SK-N-SH (cell line): ENCODE results near the gene HHIPL1.

Source experiments
- CTCF ChIP-seq: fragments of 200-600 bp; sonication (generic); IDR thresholded peaks from 2 replicates; pipeline ENCODE4 v1.6.1; 2017; ENCODE audit warnings: antibody characterized with exemption, mild to moderate bottlenecking, moderate library complexity
- EP300 ChIP-seq, 2 experiments: IDR thresholded peaks; 2 replicates each; pipeline versions ENCODE4 v1.4.0 to v1.6.1; 2012; ENCODE audit warnings: borderline replicate concordance in 1 of 2, low read depth in 1 of 2, low read length in 1 of 2
- JUND ChIP-seq: IDR thresholded peaks from 2 replicates; pipeline ENCODE4 v1.4.0; 2012
- NRF1 ChIP-seq: IDR thresholded peaks from 2 replicates; pipeline ENCODE4 v1.6.1; 2012; ENCODE audit warnings: low read depth, mild to moderate bottlenecking, low read length
- POLR2AphosphoS5 ChIP-seq: IDR thresholded peaks from 2 replicates; pipeline ENCODE4 v1.6.1; 2012; ENCODE audit warnings: low read depth, low read length
- RFX5 ChIP-seq: IDR thresholded peaks from 2 replicates; pipeline ENCODE4 v1.6.1; 2012; ENCODE audit warnings: mild to moderate bottlenecking, improper control_type of control experiment, low read length
- SMC3 ChIP-seq: IDR thresholded peaks from 2 replicates; pipeline ENCODE4 v1.6.1; 2012; ENCODE audit warnings: low read depth, low read length, improper control_type of control experiment
- TAF1 ChIP-seq: IDR thresholded peaks from 2 replicates; pipeline ENCODE4 v1.6.1; 2012; ENCODE audit warnings: low read depth, mild to moderate bottlenecking, low read length, moderate library complexity, borderline replicate concordance
- USF2 ChIP-seq: fragments of 150-350 bp; IDR thresholded peaks from 2 replicates; pipeline ENCODE4 v1.6.1; 2017; ENCODE audit warnings: antibody characterized with exemption, low read length, low read depth, borderline replicate concordance
- YY1 ChIP-seq: IDR thresholded peaks from 2 replicates; pipeline ENCODE4 v1.4.0; 2012; ENCODE audit warnings: low read depth, mild to moderate bottlenecking
- TF ChIP-seq, protein P1 (sequence below): IDR thresholded peaks from 2 replicates; pipeline ENCODE4 v1.6.1; 2012; ENCODE audit warnings: mild to moderate bottlenecking, low read depth, low read length, moderate library complexity
- TF ChIP-seq, protein P2 (sequence below): IDR thresholded peaks from 2 replicates; pipeline ENCODE4; 2012
- TF ChIP-seq, protein P3 (sequence below): IDR thresholded peaks from 2 replicates; pipeline ENCODE4 v1.4.0; 2012; ENCODE audit warnings: low read depth

DNA sequence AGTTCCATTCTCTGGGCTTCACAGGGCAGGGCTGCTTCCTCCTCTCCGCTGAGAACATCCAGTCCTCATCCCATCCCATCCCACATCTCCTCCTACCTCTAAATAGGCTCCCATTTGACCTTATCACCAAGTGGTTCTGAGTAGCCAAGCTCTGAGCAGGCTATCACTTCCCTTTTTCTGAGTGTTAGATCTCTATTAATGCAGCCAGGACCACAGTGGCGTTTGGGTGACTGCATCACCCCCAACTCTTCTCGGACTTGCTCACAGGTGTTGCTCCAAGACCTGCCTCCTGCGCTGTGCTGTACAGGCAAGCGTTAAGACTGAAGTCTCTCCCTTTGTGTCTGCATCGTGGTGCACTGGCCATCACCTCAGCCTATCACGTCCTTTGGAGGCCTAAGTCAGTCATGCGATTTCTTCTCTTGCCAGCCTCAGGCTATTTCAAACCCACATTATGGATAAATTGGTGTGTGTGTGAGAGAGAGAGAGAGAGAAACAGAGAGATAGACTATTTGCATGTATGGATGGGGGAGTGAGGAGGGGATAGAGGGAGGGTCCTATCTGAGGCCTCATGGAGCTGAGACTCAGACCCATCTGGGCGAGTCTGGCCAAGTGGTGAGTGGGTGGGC, 12.4 kb upstream of the HHIPL1 start:
- no peak for TF ChIP-seq NRF1
- no peak for TF ChIP-seq CTCF
- no peak for TF ChIP-seq POLR2AphosphoS5
- TF ChIP-seq TAF1: no peak
- TF ChIP-seq EP300 (IDR thresholded peaks at IDR 0.05; ENCODE audit: borderline replicate concordance in 1 of 2, low read depth in 1 of 2, low read length in 1 of 2): no peak
- no peak for TF ChIP-seq SMC3
- TF ChIP-seq, protein P1, sequence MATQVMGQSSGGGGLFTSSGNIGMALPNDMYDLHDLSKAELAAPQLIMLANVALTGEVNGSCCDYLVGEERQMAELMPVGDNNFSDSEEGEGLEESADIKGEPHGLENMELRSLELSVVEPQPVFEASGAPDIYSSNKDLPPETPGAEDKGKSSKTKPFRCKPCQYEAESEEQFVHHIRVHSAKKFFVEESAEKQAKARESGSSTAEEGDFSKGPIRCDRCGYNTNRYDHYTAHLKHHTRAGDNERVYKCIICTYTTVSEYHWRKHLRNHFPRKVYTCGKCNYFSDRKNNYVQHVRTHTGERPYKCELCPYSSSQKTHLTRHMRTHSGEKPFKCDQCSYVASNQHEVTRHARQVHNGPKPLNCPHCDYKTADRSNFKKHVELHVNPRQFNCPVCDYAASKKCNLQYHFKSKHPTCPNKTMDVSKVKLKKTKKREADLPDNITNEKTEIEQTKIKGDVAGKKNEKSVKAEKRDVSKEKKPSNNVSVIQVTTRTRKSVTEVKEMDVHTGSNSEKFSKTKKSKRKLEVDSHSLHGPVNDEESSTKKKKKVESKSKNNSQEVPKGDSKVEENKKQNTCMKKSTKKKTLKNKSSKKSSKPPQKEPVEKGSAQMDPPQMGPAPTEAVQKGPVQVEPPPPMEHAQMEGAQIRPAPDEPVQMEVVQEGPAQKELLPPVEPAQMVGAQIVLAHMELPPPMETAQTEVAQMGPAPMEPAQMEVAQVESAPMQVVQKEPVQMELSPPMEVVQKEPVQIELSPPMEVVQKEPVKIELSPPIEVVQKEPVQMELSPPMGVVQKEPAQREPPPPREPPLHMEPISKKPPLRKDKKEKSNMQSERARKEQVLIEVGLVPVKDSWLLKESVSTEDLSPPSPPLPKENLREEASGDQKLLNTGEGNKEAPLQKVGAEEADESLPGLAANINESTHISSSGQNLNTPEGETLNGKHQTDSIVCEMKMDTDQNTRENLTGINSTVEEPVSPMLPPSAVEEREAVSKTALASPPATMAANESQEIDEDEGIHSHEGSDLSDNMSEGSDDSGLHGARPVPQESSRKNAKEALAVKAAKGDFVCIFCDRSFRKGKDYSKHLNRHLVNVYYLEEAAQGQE: no peak
- TF ChIP-seq, protein P2, sequence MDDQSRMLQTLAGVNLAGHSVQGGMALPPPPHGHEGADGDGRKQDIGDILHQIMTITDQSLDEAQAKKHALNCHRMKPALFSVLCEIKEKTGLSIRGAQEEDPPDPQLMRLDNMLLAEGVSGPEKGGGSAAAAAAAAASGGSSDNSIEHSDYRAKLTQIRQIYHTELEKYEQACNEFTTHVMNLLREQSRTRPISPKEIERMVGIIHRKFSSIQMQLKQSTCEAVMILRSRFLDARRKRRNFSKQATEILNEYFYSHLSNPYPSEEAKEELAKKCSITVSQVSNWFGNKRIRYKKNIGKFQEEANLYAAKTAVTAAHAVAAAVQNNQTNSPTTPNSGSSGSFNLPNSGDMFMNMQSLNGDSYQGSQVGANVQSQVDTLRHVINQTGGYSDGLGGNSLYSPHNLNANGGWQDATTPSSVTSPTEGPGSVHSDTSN: no peak
- no peak for TF ChIP-seq JUND
- TF ChIP-seq USF2: no peak
- TF ChIP-seq, protein P3, sequence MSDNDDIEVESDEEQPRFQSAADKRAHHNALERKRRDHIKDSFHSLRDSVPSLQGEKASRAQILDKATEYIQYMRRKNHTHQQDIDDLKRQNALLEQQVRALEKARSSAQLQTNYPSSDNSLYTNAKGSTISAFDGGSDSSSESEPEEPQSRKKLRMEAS: no peak
- TF ChIP-seq RFX5: no peak
- TF ChIP-seq YY1: no peak
